Measurements from ENCODE around the gene PDP2. TPM values are rescaled to one million over a fixed set of nuclear protein-coding genes. Genes with fewer than 3 reads are reported as not detected.

PDP2 gene
- total and polyA plus RNA-seq, 10 of the 15 experiments (the other 5 are each of a cell fraction or from before 2014, with no cell fraction given) = 1.9 to 31.1 (median 6.2) TPM

- DNase-seq (ENCODE audit: low read depth, low spot score) (no peak), FAIRE-seq (no peak), ATAC-seq (peak; percentile 80)
- Histone ChIP-seq H3K27me3 (replicated peaks in 1 of 2; ENCODE audit: control insufficient read depth in 2 of 2, insufficient read depth in 2 of 2, low read length in 1 of 2) (no peaks in the 10 kb centered on the region), H3K27ac (ENCODE audit: control insufficient read depth, insufficient read depth) (no peak overlapping the region; the same call in 1 of the 2 replicates), H3K4me3 (no peak overlapping the region), H3K4me1 (ENCODE audit: control insufficient read depth, insufficient read depth, low read length) (peaks cover 4% of the 10 kb centered on the region), H4K20me1 (ENCODE audit: control insufficient read depth, insufficient read depth) (no peaks in the 10 kb centered on the region), H3K79me2 (ENCODE audit: control insufficient read depth, insufficient read depth, low read length) (no peaks in the 10 kb centered on the region), H3K9ac (ENCODE audit: control insufficient read depth, insufficient read depth, low read length) (no peak overlapping the region), H2AFZ (ENCODE audit: control insufficient read depth, low read depth, low read length) (no peak overlapping the region), H3K4me2 (ENCODE audit: control insufficient read depth, insufficient read depth) (no peak overlapping the region), H3K9me3 (replicated peaks; ENCODE audit: control insufficient read depth, insufficient read depth, low read length) (no peaks in the 10 kb centered on the region), H3K36me3 (ENCODE audit: control insufficient read depth in 2 of 2, insufficient read depth in 2 of 2, low read length in 1 of 2) (no peaks in the 10 kb centered on the region)
- no TSS peak for BruUV-seq (replicated peaks)
- 12% methylated on average over 4 of the region's 4 CpGs for WGBS (ENCODE audit: insufficient coverage, insufficient replicate concordance, low lambda C conversion rate, missing lambda C conversion rate)
- in situ Hi-C loops (cut with MboI) = no loop called here
- ChIA-PET SMC1A (ENCODE audit: uncharacterized antibody, unreplicated experiment) (no interaction called here), CTCF (interaction anchor here (0.6 to 4.4 kb wide), 4 partner anchors 8 to 224 kb away, joined by 3 to 31 read pairs (median 8); partner anchors contain the start of gene NAE1), RAD21 (ENCODE audit: unreplicated experiment) (no interaction called here), POLR2A (interaction anchor here (0.7 kb wide), 2 partner anchors 28 to 185 kb away, joined by 4 to 7 read pairs; partner anchors contain the start of gene NAE1)
- intact Hi-C loops (cut with micrococcal nuclease; ENCODE audit: unreplicated experiment) = no loop called here
- TF ChIP-seq SRF (IDR thresholded peaks at IDR 0.05; ENCODE audit: low read depth in 2 of 2, low read length in 2 of 2) = no peak
Observed at GRCh38 chr16:66858740-66859396, 21.4 kb upstream of the PDP2 start.

- CTCF ChIA-PET = interaction anchor here (0.7 to 4.4 kb wide), 8 partner anchors 7 to 34 kb away, joined by 3 to 31 read pairs (median 4); partner anchors contain the start of gene NAE1
- no peak for FAIRE-seq
- H3K4me3 ChIP-seq = no peak overlapping the region
- no peak overlapping the region for H2AFZ ChIP-seq (ENCODE audit: control insufficient read depth, low read depth, low read length)
- H3K4me1 ChIP-seq (ENCODE audit: control insufficient read depth, insufficient read depth, low read length) = peaks cover 4% of the 10 kb centered on the region
- no peaks in the 10 kb centered on the region for H3K27me3 ChIP-seq (replicated peaks in 1 of 2; ENCODE audit: control insufficient read depth in 2 of 2, insufficient read depth in 2 of 2, low read length in 1 of 2)
- no peak overlapping the region for H3K9ac ChIP-seq (ENCODE audit: control insufficient read depth, insufficient read depth, low read length)
- no peaks in the 10 kb centered on the region for H3K79me2 ChIP-seq (ENCODE audit: control insufficient read depth, insufficient read depth, low read length)
- DNase-seq (ENCODE audit: low read depth, low spot score) = no peak
- WGBS (ENCODE audit: insufficient coverage, insufficient replicate concordance, low lambda C conversion rate, missing lambda C conversion rate) = 51% methylated on average over 3 of the region's 3 CpGs
- TF ChIP-seq HDAC6 (IDR thresholded peaks at IDR 0.05; ENCODE audit: unreplicated experiment) (no peak), SPI1 (IDR thresholded peaks at IDR 0.05; ENCODE audit: borderline replicate concordance, insufficient read depth, low read depth, low read length) (peak; percentile 32; the same call in 1 of the 2 replicates)
- in situ Hi-C loops (cut with MboI) (loop anchor here (5.0 kb wide), 1 partner anchor 247 kb away; no protein-coding TSS in a partner anchor), intact Hi-C loops (cut with micrococcal nuclease; ENCODE audit: unreplicated experiment) (no loop called here)
- no peak overlapping the region for H3K4me2 ChIP-seq (ENCODE audit: control insufficient read depth, insufficient read depth)
- POLR2A ChIA-PET = no interaction called here
- H4K20me1 ChIP-seq (ENCODE audit: control insufficient read depth, insufficient read depth) = no peaks in the 10 kb centered on the region
- ATAC-seq = peak; percentile 42
- RAD21 ChIA-PET (ENCODE audit: unreplicated experiment) = interaction anchor here (1.4 kb wide), 1 partner anchor 29 kb away, joined by 5 read pairs; the partner anchor contains the start of gene NAE1
- BruUV-seq (replicated peaks) = no TSS peak
- no peak overlapping the region for H3K27ac ChIP-seq (ENCODE audit: control insufficient read depth, insufficient read depth)
- SMC1A ChIA-PET (ENCODE audit: uncharacterized antibody, unreplicated experiment) = interaction anchor here (0.7 to 1.7 kb wide), 3 partner anchors 11 to 34 kb away, joined by 3 to 6 read pairs (median 5); partner anchors contain the start of gene NAE1
- no peaks in the 10 kb centered on the region for H3K9me3 ChIP-seq (replicated peaks; ENCODE audit: control insufficient read depth, insufficient read depth, low read length)
- no peaks in the 10 kb centered on the region for H3K36me3 ChIP-seq (ENCODE audit: control insufficient read depth in 2 of 2, insufficient read depth in 2 of 2, low read length in 1 of 2)
Observed at GRCh38 chr16:66859397-66860068, 20.8 kb upstream of the PDP2 start.

Measured in GM12878 (cell line).